CD14-positive monocyte (primary cell): ENCODE data around the gene NUP214. TPM values are rescaled to one million over a fixed set of nuclear protein-coding genes. Genes with fewer than 3 reads are reported as not detected.

Experiments used
- DNase-seq, 3 donors: peaks; one replicate each; pipeline ENCODE4 v3.0.0-alpha.2; 2011 to 2022
- H2AFZ ChIP-seq: 2 replicates; pipeline ENCODE4 v1.6.0; 2012; ENCODE audit warnings: mild to moderate bottlenecking, low read depth, low read length, inconsistent platforms; ENCODE audit not compliant: insufficient read depth, poor library complexity, severe bottlenecking
- H3K27ac ChIP-seq, 2 donors: 1 replicate in 1 of 2; 2 replicates in 1 of 2; pipeline ENCODE4 v1.5.1; 2012 to 2013; ENCODE audit warnings: low read length in 2 of 2, control low read depth in 1 of 2, inconsistent platforms in 1 of 2, low read depth in 1 of 2, mild to moderate bottlenecking in 1 of 2
- H3K27me3 ChIP-seq, 2 donors: one replicate each; pipeline versions ENCODE4 v1.6.0 to v1.6.1; 2011 to 2013; ENCODE audit warnings: low read length in 2 of 2; ENCODE audit not compliant: control insufficient read depth in 2 of 2, insufficient read depth in 2 of 2
- H3K36me3 ChIP-seq, 2 donors: replicated peaks in 1 of 2; 1 replicate in 1 of 2; 2 replicates in 1 of 2; pipeline versions ENCODE4 v1.5.1 to v1.6.1; 2012 to 2013; ENCODE audit warnings: low read length in 2 of 2, control low read depth in 1 of 2, inconsistent platforms in 1 of 2, mild to moderate bottlenecking in 1 of 2; ENCODE audit not compliant: insufficient read depth in 2 of 2, control insufficient read depth in 1 of 2
- H3K4me1 ChIP-seq, 2 donors: 1 replicate in 1 of 2; 2 replicates in 1 of 2; pipeline versions ENCODE4 v1.5.1 to v1.6.1; 2012 to 2013; ENCODE audit warnings: low read length in 2 of 2, control low read depth in 1 of 2, inconsistent platforms in 1 of 2, mild to moderate bottlenecking in 1 of 2, moderate library complexity in 1 of 2; ENCODE audit not compliant: insufficient read depth in 2 of 2, control insufficient read depth in 1 of 2
- H3K4me2 ChIP-seq: replicated peaks from 2 replicates; pipeline ENCODE3; 2012; ENCODE audit warnings: low read length, moderate library complexity, mild to moderate bottlenecking; ENCODE audit not compliant: poor library complexity, severe bottlenecking; ENCODE audit errors: extremely low read depth
- H3K4me3 ChIP-seq, 3 experiments: fragments of 200-600 bp in 1 of 3; sonication (generic) in 1 of 3; replicated peaks in 1 of 3; 1 replicate in 2 of 3; 2 replicates in 1 of 3; pipeline ENCODE4 v1.5.1; 2011 to 2013; ENCODE audit warnings: low read length in 3 of 3, mild to moderate bottlenecking in 3 of 3, control low read depth in 2 of 3, low read depth in 2 of 3, inconsistent platforms in 1 of 3, moderate library complexity in 1 of 3
- H3K79me2 ChIP-seq: 2 replicates; pipeline ENCODE4 v1.6.0; 2012; ENCODE audit warnings: mild to moderate bottlenecking, control low read depth, inconsistent platforms, low read length, moderate library complexity; ENCODE audit not compliant: insufficient read depth
- H3K9ac ChIP-seq: 2 replicates; pipeline ENCODE4 v1.6.0; 2017; ENCODE audit warnings: low read length, mild to moderate bottlenecking; ENCODE audit not compliant: insufficient read depth, poor library complexity, severe bottlenecking
- H3K9me3 ChIP-seq, 2 donors: replicated peaks in 1 of 2; 1 replicate in 1 of 2; 2 replicates in 1 of 2; pipeline versions ENCODE4 v1.5.1 to v1.6.1; 2012 to 2013; ENCODE audit warnings: low read length in 2 of 2, control low read depth in 1 of 2; ENCODE audit not compliant: control insufficient read depth in 1 of 2, insufficient read depth in 1 of 2
- H4K20me1 ChIP-seq: 2 replicates; pipeline ENCODE4 v1.6.0; 2012; ENCODE audit warnings: mild to moderate bottlenecking, low read length, control low read depth, moderate library complexity; ENCODE audit not compliant: insufficient read depth
- H3K27ac Mint-ChIP-seq, 7 donors: one replicate each; pipeline ENCODE4 v1.8.0; 2020; ENCODE audit warnings: mild to moderate bottlenecking in 7 of 7, mixed read lengths in 7 of 7, moderate library complexity in 6 of 7, inconsistent platforms in 2 of 7
- H3K27me3 Mint-ChIP-seq, 3 donors: one replicate each; pipeline ENCODE4 v1.8.0; 2021 to 2022; ENCODE audit warnings: low read depth in 3 of 3, mild to moderate bottlenecking in 3 of 3, mixed read lengths in 3 of 3, moderate library complexity in 3 of 3, inconsistent platforms in 1 of 3
- H3K36me3 Mint-ChIP-seq, 2 donors: one replicate each; pipeline ENCODE4 v1.8.0; 2020; ENCODE audit warnings: mixed read lengths in 2 of 2, inconsistent platforms in 1 of 2, mild to moderate bottlenecking in 1 of 2
- H3K4me1 Mint-ChIP-seq: one replicate; pipeline ENCODE4 v1.8.0; 2020; ENCODE audit warnings: mild to moderate bottlenecking, mixed read lengths
- H3K4me3 Mint-ChIP-seq, 2 donors: one replicate each; pipeline ENCODE4 v1.8.0; 2020; ENCODE audit warnings: mild to moderate bottlenecking in 2 of 2, mixed read lengths in 2 of 2, moderate library complexity in 1 of 2
- H3K9me3 Mint-ChIP-seq, 7 donors: one replicate each; pipeline ENCODE4 v1.8.0; 2020 to 2022; ENCODE audit warnings: mixed read lengths in 7 of 7, mild to moderate bottlenecking in 6 of 7, moderate library complexity in 6 of 7, inconsistent platforms in 2 of 7
- whole genome bisulfite sequencing: methylation state at CpG from one replicate; pipeline ENCODE4 v1.1.5; 2013; ENCODE audit warnings: missing lambda C conversion rate; ENCODE audit not compliant: insufficient coverage; 5-methylcytosine and 5-hydroxymethylcytosine counted together
- intact Hi-C, 2 donors: fragments of 100-400 bp; cut with micrococcal nuclease; formaldehyde crosslinking; loops; one replicate each; pipeline versions ENCODE4 v1.15.0 to v1.15.1; 2023
- polyA plus RNA-seq, 3 donors: library from polyadenylated mRNA; depleted of rRNA in 1 of 3; unstranded in 2 of 3; stranded (reverse) in 1 of 3; fragments of 300-500 nt in 2 of 3; fragments of >200 nt in 1 of 3; fragmentation: Illumina TruSeq in 2 of 3; gene quantifications; 1 replicate in 2 of 3; 2 replicates in 1 of 3; pipeline ENCODE4 v1.2.3, GENCODE V29; 2012 to 2021
- TF ChIP-seq, protein P1 (sequence below): fragments of 200-600 bp; IDR thresholded peaks from one replicate; pipeline ENCODE4 v1.8.0; 2022; ENCODE audit warnings: antibody characterized with exemption, mild to moderate bottlenecking

Gene NUP214
- polyA plus RNA-seq, 3 donors, result 94.9 to 329 (median 214) TPM

DNA sequence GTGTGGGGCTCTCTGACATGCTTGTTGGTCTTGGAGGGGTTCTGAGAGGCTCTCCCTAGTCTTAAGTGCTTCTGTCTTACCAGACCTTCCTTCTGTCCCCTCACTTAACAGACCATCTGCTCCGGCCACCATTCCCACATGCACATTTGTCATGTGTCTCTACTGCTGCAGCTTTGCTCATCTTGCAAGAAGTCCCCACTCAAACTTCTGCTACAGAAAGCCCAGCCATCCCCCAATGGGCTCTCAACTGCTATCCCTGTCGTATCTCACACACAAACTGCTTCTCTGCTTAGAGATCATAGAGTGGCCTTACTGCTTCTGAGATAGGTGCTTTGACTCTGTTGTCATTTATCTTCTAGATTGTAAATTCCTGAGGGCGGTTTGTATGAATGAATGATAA, 69.4 kb downstream of the NUP214 start:
- intact Hi-C loops, result no loop called here
- Mint-ChIP-seq H3K9me3 (no peaks in the 10 kb centered on the region), H3K27ac (no peak overlapping the region), H3K4me3 (no peak overlapping the region), H3K4me1 (no peaks in the 10 kb centered on the region), H3K36me3 (peaks cover 69 to 86% of the 10 kb centered on the region in 2 donors), H3K27me3 (no peaks in the 10 kb centered on the region)
- Histone ChIP-seq H3K36me3 (peaks cover 76 to 92% of the 10 kb centered on the region in 2 donors), H2AFZ (no peak overlapping the region), H4K20me1 (no peaks in the 10 kb centered on the region), H3K27ac (no peak overlapping the region), H3K4me2 (no peak overlapping the region), H3K79me2 (no peaks in the 10 kb centered on the region), H3K4me3 (no peak overlapping the region), H3K9ac (no peak overlapping the region), H3K27me3 (no peaks in the 10 kb centered on the region), H3K4me1 (no peaks in the 10 kb centered on the region), H3K9me3 (no peaks in the 10 kb centered on the region)
- TF ChIP-seq, protein P1, sequence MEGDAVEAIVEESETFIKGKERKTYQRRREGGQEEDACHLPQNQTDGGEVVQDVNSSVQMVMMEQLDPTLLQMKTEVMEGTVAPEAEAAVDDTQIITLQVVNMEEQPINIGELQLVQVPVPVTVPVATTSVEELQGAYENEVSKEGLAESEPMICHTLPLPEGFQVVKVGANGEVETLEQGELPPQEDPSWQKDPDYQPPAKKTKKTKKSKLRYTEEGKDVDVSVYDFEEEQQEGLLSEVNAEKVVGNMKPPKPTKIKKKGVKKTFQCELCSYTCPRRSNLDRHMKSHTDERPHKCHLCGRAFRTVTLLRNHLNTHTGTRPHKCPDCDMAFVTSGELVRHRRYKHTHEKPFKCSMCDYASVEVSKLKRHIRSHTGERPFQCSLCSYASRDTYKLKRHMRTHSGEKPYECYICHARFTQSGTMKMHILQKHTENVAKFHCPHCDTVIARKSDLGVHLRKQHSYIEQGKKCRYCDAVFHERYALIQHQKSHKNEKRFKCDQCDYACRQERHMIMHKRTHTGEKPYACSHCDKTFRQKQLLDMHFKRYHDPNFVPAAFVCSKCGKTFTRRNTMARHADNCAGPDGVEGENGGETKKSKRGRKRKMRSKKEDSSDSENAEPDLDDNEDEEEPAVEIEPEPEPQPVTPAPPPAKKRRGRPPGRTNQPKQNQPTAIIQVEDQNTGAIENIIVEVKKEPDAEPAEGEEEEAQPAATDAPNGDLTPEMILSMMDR, result no peak
- WGBS, result 91% methylated on average over 1 of the region's 3 CpGs
- DNase-seq, result no peak

DNA sequence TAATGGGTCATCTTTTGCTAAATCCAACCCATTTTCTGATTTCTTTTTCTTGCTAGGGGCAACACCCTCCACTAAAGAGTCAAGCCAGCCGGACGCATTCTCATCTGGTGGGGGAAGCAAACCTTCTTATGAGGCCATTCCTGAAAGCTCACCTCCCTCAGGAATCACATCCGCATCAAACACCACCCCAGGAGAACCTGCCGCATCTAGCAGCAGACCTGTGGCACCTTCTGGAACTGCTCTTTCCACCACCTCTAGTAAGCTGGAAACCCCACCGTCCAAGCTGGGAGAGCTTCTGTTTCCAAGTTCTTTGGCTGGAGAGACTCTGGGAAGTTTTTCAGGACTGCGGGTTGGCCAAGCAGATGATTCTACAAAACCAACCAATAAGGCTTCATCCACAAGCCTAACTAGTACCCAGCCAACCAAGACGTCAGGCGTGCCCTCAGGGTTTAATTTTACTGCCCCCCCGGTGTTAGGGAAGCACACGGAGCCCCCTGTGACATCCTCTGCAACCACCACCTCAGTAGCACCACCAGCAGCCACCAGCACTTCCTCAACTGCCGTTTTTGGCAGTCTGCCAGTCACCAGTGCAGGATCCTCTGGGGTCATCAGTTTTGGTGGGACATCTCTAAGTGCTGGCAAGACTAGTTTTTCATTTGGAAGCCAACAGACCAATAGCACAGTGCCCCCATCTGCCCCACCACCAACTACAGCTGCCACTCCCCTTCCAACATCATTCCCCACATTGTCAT, 72.0 kb downstream of the NUP214 start:
- TF ChIP-seq, protein P1, result no peak
- Histone ChIP-seq H3K27me3 (no peaks in the 10 kb centered on the region), H3K36me3 (peaks cover 62 to 92% of the 10 kb centered on the region in 2 donors), H3K4me1 (peaks cover 4% of the 10 kb centered on the region in 2 donors), H3K4me2 (no peak overlapping the region), H3K9ac (no peak overlapping the region), H4K20me1 (no peaks in the 10 kb centered on the region), H3K9me3 (no peaks in the 10 kb centered on the region), H3K4me3 (no peak overlapping the region), H3K79me2 (no peaks in the 10 kb centered on the region), H2AFZ (no peak overlapping the region), H3K27ac (no peak overlapping the region)
- Mint-ChIP-seq H3K36me3 (peaks cover 75 to 90% of the 10 kb centered on the region in 2 donors), H3K4me1 (peaks cover 6% of the 10 kb centered on the region), H3K27me3 (no peaks in the 10 kb centered on the region), H3K4me3 (no peak overlapping the region), H3K9me3 (no peaks in the 10 kb centered on the region), H3K27ac (peak overlapping the region in 1 of 7 donors; percentile 43)
- no peak for DNase-seq
- intact Hi-C loops, result no loop called here
- WGBS, result 34% methylated on average over 8 of the region's 11 CpGs
